GM12892 (cell line): ENCODE measurements around the gene DOCK6.

Experiments
- POLR2A ChIP-seq: IDR thresholded peaks from 2 replicates; pipeline ENCODE4 v1.6.1; 2011; ENCODE audit warnings: low read depth, low read length, control low read depth
- POLR2AphosphoS5 ChIP-seq: IDR thresholded peaks from 2 replicates; pipeline ENCODE4 v1.6.1; 2011; ENCODE audit warnings: low read depth, low read length, control low read depth
- TAF1 ChIP-seq: IDR thresholded peaks from 2 replicates; pipeline ENCODE4 v1.6.1; 2011; ENCODE audit warnings: low read depth, mild to moderate bottlenecking, control low read depth, low read length, borderline replicate concordance

DNA sequence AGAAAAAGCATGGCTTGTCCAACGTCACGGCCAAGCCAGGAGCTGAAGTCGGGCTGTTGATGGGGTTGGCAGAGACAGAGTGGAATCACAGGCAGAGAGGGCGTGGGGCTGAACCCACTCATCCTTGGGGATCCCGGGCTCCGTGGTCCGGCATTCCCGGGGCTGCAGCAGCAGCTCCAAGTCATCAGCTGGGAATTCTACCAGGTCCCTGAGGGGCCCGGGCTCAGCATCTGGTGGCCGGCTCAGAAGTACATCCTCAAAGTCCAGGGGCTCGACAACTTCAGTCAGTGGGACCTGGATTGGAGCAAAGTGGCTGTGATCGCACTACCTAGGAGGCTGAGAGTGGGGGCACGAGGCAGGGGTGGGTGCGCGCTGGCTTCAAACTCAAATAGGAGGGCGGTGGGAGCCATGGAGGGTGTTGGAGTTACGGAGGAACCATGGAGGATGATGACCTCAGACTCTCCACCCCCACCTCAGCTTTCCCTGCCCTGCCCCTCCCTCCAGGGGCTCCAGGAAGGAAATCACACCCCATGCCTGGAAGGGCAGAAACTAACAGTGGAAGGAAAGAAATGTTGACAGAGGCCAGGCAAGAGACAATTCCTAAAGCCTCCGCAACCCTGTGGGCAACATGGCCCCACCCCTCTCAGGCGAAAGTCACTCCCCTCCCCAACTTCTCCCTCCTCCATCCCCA, 9.5 kb downstream of the DOCK6 start:
- TF ChIP-seq POLR2A (no peak), POLR2AphosphoS5 (no peak), TAF1 (no peak)
